Superior temporal gyrus (tissue), 1 donor: ENCODE data around the gene TCEAL3.
"Not testable (repeated sequence)": the region's sequence is repeated elsewhere in the genome, so short reads cannot be mapped to it uniquely, and the experiment has no call there.

ENCODE experiments used
- DNase-seq: peaks from one replicate; pipeline ENCODE4 v3.0.0-alpha.2; 2016; ENCODE audit errors: extremely low spot score

The TCEAL3 gene

DNA sequence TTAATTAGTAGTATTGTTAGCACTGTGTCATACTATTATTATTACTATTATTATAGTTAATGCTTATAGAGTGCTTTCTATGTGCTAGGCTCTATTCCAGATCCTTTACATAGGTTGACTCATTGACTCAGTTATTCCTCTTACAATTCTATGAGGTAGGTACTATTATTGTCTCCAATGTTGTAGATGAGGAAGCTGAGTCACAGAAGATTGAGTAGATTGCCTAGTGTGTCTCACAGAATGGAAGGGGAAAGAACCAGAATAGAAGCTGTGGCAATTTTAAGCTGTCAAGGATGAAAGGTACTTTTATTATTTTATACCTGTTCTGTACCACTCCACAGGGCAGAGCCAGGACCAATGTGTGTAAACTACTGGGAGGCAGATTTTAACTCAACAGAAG lies 19.1 kb downstream of the TCEAL3 start:
- DNase-seq = no peak

DNA sequence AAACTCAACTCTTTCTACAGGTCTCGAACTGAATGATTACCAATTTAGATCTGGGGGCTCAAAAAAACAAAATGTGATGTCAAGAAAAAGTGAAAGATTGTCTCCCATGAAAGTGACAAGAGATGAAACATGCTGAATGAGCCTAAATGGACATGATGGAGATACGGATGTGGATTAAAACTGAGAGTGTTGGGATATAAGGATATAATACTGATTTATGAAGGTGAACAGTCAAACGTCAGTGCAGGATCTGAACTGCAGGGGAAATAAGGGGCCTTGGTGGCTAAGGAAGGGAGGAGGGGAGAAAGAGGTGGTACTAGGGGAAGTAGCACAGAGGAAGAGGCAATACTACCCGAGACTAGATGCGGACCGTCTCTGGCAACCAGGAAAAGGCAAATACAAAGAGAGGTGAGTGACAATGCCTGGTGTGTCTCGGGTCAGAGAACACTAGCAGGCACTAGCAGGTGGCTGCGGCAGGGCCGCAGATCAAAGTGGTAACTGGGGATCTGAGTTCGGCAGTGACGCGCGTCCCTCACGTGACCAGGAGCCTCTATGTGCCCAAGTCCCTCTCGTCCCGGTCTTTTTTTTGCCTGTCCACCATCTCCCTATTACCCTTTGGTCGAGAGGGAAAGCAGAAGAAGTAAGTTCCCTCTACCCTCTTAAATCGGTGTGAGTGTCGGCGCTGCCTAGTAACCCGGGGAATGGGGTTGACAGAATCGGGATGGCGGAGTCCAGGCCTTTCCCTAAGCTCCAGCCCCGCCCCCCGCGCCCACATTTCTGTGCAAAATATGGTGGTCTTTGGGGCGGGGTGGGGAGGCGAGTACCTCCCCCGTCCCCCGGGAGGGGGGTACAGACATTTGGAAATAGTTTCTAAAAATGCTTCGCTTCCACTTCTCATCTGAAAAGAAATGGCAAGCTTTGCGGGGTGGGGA lies 20.9 kb downstream of the TCEAL3 start, which contains the start of gene TCEAL1:
Gene TCEAL1, plus strand, starts transcription at position 590 of the 932 bp plus-strand sequence. CDS start 942 bp downstream, outside the sequence.
- DNase-seq = peak; percentile 80

DNA sequence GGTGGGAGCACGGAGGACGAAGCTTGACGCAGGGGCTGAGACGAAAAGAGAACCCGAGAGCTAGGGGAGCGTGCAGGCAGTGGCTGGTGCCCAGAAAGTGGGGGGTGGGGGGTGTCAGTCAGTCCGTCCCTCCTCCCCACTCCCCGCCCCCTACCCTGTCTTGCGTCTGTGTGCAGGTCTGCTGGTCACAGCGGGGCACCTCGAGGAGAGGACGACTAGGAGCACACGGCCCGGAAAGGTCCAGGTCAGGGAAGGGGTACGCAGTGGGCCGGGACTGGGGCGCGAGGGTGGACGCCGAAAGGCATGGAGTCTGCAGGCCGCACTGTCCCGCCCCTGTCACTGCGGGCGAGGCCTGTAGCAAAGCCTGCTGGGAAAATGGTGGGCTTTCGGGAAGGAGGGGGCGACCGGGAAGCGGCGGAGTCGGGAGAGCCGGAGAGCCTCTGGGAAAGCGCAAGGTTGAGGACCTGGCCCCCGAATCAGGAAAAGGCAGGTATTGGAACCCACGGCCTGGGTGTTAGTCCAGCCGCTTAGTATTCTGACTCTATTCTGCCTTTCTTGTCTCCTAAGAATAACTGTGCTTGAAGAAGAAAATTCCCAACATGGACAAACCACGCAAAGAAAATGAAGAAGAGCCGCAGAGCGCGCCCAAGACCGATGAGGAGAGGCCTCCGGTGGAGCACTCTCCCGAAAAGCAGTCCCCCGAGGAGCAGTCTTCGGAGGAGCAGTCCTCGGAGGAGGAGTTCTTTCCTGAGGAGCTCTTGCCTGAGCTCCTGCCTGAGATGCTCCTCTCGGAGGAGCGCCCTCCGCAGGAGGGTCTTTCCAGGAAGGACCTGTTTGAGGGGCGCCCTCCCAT lies 21.8 kb downstream of the TCEAL3 start:
- peak; percentile 61 for DNase-seq

DNA sequence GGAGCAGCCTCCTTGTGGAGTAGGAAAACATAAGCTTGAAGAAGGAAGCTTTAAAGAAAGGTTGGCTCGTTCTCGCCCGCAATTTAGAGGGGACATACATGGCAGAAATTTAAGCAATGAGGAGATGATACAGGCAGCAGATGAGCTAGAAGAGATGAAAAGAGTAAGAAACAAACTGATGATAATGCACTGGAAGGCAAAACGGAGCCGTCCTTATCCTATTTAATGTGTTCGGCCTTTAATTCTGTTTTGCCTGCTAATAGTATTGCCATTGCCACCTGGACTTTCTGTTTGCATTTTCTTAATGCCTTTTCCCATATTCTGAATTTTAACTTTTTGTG lies 22.4 kb downstream of the TCEAL3 start:
- DNase-seq = no peak

DNA sequence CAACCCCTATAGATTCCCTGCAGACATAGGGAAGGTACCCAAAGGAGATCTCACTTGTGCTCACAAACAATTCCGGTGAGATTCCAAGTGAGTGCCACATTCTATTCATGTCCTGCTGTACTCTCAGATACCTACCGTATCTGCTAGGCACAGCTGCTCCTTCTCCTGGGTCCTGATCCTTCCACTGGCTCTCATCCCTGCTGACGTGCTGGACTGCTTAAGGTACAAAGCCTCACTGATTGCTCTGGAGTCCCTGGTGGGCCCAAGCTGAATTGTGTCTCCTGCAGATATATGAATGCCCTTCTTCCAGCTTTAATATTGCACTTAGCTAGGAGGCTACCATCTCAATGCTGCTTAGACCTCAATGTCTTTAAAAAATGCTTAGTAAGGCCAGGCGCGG lies 23.4 kb downstream of the TCEAL3 start:
- DNase-seq = no peak

DNA sequence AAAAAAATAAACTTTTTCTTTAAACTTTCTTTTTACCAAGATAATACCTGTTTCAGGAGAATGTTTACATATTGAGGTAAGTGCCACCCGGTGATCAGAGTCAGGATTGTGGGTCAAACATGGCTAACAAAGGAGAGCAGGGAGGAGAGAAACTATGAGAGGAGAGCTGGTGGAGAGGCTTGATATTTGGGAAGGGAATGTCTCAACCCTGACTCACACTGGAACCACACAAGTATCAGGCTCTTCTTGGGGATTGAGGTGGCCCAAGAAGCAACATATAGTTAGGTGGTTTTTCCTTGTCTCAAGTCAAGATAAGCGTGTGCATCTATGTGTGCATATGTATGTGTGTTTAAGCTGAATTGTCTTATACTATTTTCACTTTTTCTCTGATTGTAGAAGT lies 27.7 kb downstream of the TCEAL3 start:
- no peak for DNase-seq

DNA sequence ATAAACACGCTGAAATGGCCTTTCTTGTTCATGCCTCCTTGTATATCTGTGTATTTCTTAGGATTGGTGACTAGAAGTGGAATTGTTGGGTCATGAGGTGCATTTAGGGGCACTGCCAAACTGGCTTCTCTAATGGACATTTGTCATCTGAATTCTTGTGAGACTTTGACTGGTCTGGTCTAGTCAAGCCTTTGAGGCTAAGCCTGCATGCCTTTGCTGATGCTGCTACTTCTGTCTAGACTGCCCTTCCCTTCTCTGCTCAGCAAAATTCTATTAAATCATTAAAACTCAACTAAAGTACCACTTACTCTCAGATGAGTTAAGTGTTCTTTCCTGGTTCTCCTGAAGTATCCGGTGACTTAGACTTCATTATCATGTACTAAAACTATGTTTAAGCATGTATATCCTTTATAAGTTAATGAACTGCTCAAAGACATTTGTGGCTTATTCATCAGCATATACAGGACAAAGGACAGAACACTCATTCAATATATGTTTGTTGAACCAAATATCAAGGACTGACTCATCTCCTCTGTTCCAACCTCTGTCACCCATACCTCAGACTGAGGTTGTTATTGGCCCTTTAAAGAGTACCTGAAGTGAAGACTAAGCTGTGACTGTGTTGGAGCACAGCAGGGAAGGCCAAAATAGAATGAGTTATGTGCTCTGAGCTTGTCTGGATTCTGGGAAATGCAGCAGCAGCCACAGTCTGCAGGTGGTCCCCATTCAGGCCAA lies 30.0 kb downstream of the TCEAL3 start:
- DNase-seq = no peak

DNA sequence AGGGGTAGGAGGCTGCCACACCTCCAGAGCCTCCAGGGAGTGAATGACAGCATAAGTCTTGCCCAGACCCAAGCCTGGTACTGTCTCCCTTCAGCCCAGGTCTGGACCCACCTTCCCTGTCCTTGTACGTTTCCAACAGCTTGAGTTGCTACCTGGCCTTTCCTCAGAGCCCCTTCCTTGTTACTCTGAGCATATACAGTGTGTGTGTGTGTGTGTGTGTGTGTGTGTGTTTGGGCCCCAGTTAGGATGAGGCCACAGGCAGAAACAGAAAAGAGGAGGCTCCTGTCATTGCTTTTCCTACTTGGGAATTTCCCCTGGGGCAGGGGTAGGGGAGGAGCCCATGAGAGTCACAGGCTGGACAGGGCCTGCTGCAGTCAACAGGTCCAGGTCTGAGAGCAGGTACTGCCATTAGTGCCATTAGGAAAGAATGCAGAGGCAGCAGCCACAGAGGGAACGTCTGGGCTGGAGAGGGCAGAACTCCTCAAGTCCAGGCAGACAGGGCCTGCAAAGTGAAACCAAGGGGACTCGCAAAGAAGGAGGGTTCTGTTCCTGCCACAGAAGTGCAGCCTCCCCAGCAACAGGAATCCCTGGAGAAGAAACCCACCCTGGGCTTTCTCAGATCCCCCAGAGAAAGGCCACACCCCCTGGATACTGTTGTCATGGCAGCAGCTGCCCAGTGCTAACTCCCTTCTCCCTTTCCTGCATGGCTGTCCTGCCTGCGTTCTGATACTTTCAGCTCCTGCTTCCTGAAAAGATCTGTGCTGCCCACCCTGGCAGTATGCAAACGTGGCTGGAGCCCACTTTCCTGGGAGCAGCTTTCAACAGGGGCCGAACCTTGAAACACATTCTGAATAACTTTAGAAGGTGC lies 30.9 kb downstream of the TCEAL3 start:
- DNase-seq = not testable (repeated sequence)

DNA sequence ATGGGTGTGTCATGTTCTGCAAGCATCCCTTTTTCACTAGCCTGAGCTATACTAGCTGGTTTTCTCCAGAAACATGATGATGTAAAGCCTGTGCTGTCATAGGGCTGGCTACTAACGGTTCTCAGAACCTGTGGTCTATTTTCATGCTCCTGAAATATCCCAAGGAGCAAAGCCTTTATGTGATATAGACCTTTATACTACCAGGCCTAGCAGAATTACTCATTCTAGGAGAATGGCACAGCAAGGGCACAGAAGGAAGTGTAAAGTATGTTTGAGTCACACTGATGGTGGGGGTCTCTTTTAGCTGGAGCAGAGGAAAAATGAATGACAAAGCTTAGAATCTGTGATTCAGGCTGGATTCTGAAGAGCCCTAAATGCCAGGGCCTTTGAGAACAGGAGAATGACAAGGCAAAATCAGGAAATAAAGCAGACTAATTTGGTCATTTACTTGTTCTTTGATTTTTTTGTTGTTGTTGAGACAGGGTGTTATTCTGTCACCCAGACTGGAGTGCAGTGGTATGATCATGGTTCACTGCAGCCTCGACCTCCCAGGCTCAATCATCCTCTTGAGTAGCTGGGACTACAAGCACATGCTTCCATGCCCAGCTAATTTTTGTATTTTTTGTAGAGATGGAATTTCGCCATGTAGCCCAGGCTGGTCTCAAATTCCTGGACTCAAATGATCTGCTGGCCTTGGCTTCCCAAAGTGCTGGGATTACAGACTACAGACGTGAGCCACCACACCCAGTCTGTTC lies 32.8 kb downstream of the TCEAL3 start:
- no peak for DNase-seq

DNA sequence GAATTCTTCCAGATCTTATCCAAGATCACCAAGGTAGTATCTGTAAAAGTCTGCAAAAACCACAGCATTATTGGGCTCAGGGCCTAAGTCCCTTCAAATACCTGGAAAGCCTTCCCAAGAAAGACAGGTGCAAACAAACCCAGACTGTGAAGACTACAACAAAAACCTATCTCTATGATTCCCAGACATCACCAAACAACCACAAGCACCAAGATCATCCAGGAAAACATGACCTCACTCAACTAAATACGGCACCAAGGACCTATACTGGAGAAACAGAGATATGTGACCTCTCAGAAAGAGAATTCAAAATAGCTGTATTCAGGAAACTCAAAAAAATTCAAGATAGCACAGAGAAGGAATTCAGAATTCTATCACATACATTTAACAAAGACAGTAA lies 36.4 kb downstream of the TCEAL3 start:
- no peak for DNase-seq

DNA sequence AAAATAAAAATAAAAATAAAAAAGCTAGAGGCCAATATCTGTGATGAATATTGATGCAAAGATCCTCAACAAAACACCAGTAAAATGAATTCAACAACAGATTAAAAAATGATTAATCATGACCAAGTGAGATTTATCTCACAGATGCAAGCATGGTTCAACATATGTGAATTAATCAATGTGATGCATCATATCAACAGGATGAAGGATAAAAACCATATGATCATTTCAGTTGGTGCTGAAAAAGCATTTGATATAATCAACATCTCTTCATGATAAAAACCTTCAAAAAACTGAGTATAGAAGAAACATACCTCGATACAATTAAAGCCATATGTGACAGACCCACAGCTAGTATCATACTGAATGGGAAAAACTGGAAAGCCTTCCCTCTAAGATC lies 39.9 kb downstream of the TCEAL3 start:
- DNase-seq = no peak

DNA sequence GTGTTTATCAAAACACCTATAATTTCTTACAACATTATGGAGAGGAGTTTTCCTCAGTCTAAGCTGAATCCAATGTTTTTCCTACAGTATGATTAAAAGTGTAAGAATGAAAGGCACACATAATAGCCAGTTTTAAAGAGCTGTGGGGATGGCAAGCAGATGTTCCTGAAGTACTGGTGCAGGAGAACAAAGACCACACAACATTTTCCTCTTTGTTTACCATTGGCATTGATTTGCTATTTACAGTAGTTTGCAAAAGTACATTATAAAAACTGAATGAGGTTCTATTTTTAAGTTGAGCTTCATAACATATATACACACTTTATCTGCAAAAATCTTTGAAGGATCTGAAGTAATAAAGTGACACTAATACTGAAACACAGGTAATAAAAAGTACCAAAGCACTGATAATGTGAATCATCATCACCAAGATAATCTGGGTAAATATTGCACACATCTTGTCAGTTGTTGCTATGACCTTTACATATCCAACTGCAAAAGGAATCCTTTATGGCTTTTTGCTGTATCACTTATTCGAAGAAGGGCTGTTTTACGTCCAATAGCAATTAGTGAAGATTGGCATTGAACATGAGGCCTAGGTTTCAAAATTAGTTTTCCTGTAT lies 43.5 kb downstream of the TCEAL3 start:
- no peak for DNase-seq

DNA sequence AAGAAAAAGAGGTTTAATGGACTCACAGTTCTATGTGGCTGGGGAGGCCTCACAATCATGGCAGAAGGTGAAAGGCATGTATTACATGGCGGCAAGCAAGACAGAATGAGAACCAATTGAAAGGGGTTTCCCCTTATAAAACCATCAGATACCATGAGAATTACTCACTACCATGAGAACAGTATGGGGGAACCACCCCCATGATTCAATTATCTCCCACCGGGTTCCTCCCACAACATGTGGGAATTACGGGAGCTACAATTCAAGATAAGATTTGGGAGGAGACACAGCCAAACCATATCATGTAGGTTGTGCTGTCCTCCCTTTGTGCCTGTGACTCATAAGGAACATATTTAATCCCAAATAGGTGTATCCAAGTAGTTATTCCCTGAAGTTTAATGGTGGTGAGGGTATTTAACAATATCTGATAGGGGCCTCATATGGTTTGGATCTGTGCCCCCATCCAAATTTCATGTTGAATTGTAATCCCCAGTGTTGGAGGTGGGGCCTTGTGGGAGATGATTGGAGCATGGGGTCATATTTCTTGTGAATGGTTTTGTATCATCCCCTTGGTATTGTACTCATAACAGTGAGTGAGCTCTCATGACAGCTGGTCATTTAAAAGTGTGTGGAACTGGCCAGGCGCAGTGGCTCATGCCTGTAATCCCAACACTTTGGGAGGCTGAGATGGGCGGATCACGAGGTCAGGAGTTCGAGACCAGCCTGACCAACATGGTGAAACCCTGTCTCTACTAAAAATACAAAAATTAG lies 47.7 kb downstream of the TCEAL3 start:
- DNase-seq = not testable (repeated sequence)

DNA sequence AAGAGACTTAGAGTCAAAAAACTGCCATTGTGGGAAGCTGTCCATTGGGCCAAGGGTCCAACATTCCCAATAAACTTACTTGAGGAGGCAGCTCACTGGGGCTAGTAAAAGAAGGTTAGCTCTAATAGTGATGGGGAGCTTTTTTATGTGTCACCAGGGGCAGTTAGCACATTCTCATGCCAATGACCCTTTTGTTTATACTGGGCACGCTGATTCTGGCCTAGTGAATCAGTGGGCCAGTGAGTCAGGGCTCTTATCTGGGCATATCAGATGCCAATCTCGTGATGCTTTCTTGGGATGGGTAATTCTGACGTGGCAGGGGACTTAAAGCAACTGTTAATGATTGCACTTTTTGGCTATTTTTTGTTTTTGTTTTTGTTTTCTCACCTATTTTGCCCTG lies 48.9 kb downstream of the TCEAL3 start:
- DNase-seq = no peak

DNA sequence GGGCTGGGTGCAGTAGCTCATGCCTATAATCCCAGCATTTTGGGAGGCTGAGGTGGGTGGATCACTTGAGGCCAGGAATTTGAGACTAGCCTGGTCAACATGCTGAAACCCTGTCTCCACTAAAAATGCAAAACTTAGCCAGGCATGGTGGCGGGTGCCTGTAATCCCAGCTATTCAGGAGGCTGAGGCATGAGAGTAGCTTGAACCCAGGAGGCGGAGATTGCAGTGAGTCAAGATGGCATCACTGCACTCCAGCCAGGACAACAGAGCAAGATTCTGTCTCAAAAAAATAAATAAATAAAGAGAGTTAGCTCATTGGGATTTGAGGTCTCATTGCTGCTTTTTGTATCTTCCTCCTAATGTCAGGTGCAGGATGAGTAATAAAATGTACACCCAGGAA lies 49.3 kb downstream of the TCEAL3 start:
- not testable (repeated sequence) for DNase-seq

DNA sequence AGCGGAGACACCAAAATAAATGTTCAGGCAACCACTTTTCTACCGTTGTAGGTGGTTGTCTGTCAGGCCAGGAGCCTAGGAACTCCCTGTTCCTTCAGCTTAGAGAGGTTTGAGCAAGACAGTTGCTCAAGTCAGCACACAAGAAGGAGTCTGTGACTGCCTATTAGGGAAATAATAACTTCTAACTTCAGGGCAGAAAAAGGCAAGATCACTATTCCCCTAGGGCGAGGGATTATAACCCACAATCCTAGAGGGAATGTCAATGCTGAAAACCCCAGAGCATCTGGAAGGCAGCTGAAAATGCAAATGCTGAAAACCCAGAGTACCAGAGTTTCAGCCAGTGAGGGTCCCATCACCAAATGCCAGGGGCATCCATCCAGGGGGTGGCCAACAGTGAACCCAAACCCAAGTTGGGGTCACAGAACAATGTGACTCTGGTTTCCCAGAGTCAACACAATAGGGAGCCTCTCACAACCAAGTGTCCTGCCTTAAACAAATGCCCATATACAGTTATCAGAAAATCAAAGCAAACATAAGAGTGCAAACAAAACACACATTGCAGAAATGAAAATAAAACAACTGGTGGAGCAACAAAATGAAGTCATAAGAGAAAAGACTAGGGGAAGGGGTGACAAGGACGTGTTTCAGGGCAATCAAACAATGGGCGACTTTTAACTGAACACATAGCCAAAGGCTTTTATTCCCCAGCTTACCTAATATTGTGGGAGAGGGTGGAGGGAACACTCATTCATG lies 51.1 kb downstream of the TCEAL3 start:
- DNase-seq = no peak

DNA sequence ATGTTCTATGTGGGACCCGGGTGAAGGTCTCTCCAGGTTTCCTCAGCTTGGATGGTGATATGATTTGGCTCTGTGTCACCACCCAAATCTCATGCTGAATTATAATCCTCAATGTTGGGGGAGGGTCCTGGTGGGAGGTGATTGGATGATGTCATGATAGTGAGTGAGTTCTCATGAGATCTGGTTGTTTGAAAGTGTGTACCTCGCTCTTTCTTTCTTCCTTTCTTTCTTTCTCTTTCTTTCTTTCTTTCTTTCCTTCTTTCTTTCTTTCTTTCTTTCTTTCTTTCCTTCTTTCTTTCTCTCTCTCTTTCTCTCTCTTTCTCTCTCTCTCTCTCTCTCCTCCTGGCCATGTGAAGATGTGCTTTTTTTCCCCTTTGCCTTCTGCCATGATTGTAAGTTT lies 51.7 kb downstream of the TCEAL3 start:
- not testable (repeated sequence) for DNase-seq
